GM18519 (cell line): Measurements from ENCODE around the gene PTPRU.

ENCODE experiments used
- ATAC-seq: cut with Tn5 transposase; IDR thresholded peaks from one replicate; pipeline ENCODE4 v1.9.1; 2021; ENCODE audit warnings: mild to moderate bottlenecking, moderate library complexity; ENCODE audit not compliant: unreplicated experiment, low FRiP score

The PTPRU gene

DNA sequence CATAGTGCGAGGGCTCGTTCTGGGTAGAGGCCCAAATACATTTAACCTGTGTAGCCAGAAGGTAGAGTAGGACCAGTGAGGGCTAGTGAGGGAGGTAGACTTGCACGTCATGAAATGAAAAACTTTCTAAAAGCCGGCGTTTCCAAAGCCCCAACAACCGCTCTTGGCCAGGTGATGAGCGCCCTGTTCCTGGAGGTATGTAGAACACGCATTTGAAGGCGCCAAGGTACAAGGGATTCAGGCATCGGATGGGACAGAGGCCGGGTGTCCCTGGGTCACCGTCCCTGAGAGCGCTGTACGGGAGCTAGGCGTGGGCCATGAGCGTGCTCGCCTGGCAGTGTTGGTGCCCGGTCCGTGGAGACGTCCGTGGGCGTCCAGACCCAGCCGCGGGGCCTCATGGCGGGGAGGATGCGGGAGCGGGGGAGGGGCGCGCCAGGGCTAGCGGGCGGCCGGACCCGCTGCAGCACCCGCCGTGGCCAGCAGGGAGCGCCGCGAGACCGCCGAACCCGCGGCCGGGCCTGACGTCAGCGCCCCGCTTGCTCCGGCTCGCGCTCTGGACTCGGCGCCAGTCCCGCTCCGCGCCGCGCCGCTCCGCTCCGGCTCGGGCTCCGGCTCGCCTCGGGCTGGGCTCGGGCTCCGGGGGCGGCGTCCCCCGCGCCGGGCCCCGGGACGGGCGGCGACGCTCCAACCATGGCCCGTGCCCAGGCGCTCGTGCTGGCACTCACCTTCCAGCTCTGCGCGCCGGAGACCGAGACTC lies at the start of gene PTPRU:
TSS of gene PTPRU (plus strand) at position 568 of the 757 bp plus-strand sequence. CDS start at position 691, 123 bp downstream.
- ATAC-seq = no peak

DNA sequence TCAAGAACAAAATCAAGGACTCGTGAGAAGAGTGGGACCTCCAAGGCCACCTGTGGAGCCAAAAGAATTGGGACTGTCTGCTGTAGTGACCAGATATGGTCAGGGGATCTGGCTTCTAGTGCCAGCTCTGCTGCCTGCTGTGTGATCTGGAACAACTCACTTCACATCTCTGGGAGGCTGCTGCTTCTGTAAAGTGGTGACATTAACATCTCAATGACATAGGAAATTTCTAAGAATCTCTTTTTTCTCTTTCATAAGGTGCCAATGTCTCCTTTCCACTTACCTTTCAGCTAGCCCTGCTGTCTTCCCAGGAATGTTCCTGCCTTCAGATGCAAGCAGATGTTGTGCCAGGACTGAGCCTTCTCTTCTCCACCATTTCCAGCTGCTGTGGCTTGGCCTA lies 49.6 kb upstream of the PTPRU start:
- no peak for ATAC-seq

DNA sequence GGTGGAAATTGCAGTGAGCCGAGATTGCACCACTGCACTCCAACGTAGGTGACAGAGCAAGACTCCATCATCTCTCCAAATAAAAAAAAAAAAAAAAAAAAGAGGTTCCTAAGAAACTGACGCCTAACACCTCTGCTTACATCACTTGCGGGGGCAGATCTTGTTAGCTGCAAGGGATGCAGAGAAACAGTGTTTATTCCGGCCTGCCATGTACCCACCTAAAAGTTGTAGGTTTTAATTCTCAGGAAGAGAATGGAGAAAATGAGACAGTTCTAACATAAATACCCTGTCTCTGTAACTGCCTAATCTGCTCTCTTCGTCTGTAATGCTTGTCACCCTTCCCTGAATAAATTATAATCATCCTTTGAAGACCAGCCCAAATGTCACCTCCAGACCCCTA lies 45.6 kb upstream of the PTPRU start:
- ATAC-seq = no peak

DNA sequence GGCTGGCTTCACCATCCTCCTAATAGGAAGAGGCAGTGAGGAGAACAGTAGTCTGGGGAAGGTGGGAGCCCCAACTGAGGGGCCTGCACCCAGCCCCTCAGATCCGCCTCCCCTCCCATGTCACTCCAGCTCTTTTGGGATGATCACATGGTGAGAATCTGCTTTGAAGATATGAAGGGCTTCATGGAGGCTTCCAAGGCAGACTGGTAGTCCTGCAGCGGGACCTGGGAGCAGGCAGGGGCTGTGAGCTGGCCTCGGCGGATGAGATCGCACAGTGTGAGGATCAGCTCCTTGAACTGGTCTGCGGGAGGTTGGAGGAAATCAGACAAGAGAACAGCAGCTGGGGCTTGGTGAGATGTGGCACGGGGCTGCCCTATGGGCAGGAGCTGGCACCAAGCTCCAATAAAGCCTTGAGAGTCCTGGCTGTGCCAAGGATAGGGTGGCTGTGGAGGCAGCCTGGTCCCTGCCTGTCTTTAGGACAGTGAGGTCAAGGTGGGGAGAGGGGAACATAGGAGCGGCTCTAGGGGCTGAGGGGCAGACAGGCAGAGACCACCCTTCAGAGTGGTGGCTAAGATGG lies 42.4 kb upstream of the PTPRU start:
- ATAC-seq = no peak

DNA sequence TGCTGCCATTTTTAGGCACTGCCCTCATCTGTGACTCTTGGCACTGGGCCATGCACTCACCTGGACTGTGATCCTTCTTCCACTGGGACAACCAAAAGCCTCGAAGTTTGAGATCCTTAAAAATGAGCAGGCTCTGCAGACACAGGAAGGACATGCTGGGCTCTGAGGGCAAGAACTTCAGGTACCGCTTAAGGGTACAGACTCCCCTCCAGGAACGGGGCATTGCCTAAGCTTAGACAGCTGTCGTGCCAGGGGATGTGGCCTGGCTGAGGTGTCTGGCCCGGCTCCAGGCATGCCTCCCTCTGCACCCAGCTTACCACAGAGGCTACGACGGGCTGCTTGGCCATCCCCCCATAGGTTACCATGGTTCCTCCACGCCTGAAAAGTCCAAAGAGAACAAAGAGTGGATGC lies 40.4 kb upstream of the PTPRU start:
- no peak for ATAC-seq

DNA sequence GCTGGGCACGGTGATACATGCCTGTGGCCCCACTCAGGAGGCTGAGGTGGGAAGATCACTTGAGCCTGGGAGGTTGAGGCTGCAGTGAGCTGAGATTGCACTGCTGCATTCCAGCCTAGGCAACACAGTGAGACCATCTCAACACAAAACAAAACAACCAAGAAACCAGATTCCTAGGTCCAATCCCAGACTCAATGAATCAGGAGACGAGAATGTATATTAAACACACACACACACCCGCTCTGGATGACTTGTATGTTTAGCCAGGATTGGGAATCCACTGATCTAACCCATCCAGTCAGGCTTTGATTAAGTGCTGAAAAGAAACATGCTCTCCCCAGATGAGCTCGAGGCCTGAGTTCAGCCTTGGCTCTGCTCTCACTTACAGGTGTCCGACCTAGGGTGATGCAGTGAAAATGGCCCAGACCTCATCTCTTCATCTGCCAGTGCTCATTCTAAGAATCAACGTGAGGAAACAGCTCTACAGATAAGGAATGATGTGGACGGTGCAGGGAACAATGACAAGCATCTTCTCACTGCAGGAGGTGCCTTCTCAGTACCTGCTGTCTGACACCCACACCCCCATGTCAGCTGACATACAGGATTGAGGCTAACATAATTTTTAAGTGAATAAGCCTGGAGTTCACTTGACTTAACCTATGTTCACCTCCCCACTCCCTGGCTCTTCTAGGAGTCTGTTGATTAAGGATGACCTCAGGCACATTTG lies 39.3 kb upstream of the PTPRU start:
- no peak for ATAC-seq

DNA sequence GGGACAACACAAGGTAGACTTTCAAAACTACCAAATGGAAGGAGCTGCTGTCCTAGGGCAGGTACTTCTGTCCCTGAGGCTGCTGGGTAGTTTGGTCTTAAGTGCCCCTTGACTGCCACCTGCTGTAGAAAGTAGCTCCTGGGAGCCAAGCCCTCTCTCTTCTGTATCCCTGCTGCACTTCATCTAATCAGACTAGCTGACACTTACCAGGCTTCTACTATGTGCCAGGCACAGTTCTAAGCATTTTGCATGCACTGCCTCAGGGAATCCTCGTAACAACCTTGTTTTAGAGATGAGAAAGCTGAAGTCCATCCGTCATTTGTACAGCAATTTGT lies 38.8 kb upstream of the PTPRU start:
- ATAC-seq = no peak

DNA sequence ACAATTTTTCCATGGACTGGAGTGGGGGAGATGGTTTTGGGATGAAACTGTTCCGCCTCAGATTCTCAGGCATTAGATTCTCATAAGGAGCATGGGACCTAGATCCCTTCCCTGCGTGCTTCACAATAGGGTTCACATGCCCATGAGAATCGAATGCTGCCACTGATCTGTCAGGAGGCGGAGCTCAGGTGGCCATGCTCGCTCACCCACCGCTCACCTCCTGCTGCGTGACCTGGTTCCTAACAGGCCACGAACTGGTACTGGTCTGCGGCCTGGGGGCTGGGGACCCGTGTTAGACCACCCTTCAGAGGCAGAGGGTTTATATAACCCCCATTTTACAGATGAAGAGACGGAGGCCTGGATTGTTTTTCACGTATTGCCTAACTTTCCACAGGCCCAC lies 38.3 kb upstream of the PTPRU start:
- no peak for ATAC-seq

DNA sequence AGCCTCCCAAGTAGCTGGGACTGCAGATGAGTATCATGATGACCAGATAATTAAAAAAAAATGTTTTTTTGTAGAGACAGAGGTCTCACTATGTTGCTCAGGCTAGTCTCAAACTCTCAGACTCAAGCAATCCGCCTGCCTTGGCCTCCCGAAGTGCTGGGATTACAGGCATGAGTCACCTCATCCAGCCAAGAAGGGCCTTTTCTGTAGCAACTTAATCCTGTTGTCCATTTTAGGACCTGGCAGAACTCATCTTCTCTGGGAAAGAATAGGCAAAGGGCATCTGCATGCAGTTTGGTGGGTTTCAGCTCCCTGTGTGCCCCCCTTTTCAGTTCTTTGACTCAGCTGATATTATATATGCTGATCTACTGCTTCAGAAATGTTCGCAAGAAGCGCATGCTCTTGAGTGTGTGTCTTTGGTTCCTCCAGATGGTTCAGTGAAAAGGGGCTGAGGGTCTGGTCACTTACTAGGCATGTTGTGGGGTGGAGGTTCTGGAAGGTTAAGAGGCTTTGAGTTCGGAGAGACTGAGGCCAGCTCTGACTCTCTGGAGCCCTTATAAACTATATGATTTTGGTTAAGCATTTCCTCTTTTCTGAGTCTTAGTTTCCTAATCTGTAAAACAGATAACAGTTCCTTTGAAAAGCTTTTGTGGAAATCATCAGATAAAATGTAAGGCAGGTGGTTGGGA lies 35.3 kb upstream of the PTPRU start:
- no peak for ATAC-seq

DNA sequence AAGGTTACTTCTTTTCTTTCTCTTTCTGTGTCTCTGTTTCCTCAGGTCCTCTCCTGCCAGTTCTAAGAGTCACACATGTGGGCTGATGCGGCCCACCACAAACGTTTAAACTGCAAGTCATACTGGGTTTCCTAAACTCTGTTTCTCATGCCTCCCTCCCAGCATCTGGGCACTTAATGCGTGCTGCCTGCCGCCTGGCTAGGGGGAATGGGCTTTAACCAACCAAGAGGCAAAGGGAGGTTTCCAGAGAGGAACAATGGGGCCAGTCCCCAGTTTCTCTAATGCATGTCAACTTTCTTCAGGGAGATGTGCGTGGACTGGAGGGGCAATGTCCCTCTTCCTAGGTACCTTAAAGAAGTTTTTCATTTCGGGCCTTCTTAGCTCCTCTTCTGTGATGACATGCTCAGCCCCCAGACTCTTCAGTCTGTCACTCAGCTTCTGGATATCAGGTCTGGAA lies 34.7 kb upstream of the PTPRU start:
- no peak for ATAC-seq

DNA sequence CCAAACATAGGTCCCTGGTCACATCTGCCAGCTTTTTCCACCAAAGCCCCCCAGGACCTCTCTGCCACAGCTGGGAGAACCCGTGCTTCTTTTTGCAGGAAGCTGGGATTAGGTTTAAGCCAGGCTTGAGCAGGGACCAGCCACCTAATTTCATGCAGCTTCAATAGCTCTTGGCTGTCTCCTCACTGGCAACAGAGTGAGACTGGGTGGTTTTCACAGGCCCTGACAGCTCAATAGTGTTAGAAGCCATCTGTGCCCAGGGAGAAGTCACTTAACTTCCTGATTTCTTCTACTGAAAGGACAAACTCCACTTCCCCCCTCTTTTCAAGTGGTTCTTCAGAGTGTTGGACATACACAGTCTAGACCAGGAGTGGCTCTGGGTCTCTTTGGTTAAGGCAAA lies 34.3 kb upstream of the PTPRU start:
- ATAC-seq = no peak

DNA sequence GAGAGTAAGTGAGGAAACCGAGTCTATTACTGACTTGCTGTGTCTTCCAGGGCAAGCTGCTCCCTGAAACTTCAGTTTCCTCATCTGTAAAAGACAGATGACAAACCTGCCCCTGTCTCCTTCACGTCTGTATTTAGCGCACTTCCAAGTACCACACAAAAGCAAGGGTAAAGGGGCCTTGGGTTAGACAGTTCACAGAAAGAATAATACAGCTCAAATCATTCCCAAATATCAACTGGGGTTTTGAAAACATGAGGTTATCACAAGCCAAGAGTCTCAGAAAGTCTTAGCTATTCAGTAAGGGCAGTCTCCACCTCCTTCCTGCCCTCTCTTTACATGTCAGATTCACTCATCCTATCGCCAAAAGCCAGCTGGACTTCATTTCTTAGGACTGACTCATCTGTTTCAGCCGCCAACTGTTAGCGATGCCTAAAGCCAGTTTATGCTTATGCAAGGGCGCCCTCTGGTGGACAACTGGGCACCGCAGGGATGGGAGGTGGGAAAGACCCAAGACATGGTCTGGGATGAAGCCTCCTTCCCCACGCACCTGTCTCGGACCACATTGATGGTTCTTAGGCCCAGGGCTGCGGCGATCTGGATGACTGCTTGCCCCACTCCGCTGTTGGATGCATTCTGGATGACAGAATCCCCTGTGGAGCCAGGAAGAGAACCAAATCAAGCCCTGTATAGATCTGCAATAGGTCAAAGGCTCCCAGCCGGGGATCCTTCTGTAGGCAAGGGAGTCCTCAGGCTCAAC lies 33.6 kb upstream of the PTPRU start:
- ATAC-seq = no peak

DNA sequence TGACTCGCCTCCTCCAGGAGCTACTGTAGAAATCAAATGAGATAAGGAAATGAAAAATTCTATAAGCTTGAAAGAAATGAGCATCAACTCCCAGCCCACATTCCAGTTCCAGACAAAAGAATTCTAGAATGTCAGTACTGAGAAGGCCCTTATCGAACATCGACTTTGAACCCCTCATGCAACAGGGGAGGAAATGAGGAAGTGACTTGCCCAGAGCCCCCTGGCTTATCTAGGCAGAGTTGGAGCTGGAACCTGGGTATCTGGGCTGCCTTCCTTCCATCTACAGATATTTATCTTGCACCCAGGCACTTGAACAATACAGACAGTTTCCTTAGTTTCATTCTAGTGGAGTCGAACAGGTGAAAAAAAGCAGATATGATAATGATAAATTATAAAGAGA lies 27.9 kb upstream of the PTPRU start:
- no peak for ATAC-seq

DNA sequence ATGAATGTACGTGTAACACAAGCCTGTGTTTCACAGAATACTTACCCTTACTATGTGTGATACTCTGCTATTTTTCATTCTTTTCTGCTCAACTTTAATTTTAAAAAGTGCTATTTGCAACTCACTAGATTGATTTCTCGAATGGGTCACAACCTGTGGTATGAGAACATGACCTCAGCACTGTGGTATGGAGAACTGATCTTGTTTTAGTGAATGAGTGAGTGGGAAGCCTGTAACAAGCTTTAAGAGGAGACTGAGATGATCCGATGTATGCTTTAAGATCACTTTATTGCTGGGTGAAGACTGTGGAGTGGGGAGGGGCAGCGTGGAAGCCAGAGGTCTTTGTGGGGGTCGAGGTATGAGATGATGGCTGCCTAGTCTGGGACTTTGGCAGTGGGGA lies 27.1 kb upstream of the PTPRU start:
- no peak for ATAC-seq

DNA sequence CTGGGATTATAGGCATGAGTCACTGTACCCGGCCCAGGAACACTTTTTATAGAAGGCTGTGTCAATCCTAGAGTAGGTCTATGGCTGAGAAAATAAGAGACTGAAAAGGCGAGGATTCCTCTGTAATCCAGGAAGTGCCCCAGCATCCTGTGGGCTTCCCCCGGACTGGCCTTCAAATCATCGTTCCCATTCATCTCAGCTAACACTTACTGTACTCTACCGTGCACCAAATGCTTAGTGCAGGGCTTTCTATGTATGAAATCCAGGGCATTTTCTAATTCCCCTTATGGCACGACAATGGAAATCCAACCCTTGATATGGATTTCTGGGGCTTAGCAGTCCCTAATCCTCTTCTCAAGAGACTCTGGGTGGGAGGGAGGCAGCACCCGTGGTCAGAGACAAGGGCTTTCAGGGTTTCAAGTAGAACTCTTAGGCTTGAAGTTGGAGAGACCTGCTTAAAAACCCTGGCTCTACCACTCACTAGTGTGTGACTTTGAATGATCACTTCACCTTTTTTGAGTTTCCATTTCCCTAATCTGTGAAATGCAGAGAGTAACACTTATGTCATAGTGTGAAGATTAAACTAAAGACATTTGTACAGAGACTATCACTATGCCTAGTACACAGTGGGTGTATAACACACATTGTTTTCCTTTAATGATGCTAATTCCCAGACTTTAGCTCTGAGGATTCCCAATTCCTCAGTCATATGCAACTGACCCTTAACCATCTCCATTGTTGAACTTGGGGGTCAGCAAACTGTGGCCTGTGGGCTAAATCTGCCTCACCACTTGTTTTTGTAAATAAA lies 25.8 kb upstream of the PTPRU start:
- ATAC-seq = no peak

DNA sequence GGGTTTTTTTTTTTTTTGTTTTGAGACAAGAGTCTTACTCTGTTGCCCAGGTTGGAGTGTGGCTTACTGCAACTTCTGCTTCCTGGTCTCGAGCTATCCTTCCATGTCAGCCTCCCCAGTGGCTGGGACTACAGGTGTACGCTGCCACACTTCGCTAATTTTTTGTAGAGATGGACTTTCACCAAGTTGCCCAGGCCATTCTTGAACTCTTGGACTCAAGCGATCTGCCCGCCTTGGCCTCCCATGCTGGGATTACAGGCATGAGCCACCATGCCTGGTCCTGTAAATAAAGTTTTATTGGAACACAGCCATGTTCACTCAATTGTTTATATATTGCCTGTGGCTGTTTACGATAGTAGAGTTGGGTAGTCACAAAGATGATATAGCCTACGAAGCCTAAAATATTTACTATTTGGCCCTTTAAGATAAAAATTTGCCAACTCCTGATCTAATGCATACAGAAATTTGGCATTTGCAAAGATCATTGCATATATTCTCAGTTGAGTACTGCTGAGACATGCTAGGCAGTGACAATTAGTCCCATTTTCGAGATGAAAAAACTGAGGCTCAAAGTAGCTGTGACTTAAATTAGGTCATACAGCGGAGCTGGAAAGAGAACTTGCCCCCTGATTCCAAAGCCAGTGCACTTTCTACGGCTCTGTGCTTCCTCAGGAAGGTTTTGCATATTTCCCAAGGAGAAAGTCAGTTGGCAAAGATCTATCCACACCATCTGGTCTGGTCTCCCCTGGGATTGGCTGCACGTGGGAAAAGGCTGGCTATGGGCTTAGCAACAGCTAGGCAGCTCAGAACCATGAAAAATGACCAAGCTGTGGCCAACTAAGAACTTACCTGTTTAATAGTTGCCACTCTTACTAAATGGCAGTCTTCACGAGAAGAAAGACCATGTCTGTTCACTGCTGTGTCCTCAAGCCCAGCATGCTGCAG lies 25.0 kb upstream of the PTPRU start:
- ATAC-seq = no peak

DNA sequence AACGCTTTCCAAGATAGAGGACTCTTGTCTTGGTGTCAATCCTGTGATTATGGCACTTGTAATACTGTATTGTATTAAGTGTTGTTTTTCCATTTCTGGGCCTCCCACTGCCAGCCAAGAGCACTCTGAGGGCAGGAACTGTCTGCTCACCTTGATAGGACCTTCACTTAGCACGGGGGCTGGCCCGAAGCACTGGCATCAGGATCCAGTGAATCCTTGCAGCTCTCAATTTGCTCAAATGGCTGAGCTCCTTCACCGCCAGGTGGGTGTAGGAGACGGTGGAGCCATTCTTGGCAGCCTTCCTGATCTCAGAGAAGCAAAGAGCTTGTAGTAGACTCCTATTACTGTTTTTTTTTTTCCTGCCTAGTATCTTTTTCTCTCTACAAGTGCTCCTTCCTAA lies 23.3 kb upstream of the PTPRU start:
- ATAC-seq = no peak

DNA sequence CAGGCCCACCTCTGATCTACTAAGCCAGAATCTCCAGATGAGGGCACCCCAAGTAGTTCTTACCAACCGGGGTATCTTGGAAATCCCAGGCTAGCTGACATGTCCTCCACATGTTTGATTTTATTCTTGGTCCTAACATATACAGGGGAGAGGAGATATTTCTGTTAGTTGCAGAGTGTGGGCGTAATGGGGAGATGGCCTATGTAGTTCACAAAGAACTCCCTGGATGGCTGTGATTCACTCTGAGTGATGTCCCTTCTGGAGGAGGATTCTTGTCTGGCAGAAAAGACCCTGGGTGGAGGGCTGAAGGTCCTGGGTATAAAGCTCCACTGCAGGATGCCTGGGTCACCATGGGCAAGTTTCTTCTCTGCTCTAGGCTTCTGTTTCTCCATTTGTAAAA lies 18.7 kb upstream of the PTPRU start:
- ATAC-seq = no peak

DNA sequence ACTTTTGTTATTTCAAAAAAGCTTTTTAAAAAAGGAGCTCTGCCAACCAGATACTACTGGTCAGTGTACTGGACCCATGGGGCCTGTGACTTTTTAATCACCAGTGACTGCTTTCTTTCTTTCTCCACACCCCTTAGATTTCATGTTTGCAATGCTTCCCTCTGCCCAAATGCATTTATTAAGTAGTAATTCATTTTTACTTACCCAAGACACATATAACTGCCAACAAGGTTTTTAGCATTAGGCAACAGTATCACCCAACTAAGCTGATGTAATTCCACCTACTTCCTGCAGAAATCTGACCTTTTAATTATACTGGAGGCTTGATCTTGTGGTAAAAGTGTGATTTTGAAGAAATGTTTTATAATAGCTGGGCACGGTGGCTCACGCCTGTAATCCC lies 18.1 kb upstream of the PTPRU start:
- ATAC-seq = no peak
